H9 (cell line): ENCODE measurements around the gene AHSP. TPM values are rescaled to one million over a fixed set of nuclear protein-coding genes. Genes with fewer than 3 reads are reported as not detected.

Source experiments
- DNase-seq: peaks from one replicate; pipeline ENCODE4 v3.0.0-alpha.2; 2017
- H2AFZ ChIP-seq: one replicate; pipeline ENCODE4 v1.6.1; 2013; ENCODE audit warnings: mild to moderate bottlenecking, low read length, control low read depth, moderate library complexity
- H2AK5ac ChIP-seq: 2 replicates; pipeline ENCODE4 v1.6.1; 2013; ENCODE audit warnings: low read length, control low read depth, mixed read lengths; ENCODE audit not compliant: insufficient read length
- H2BK120ac ChIP-seq: one replicate; pipeline ENCODE4 v1.6.1; 2013; ENCODE audit warnings: low read depth, mild to moderate bottlenecking, low read length, control low read depth, inconsistent platforms; ENCODE audit not compliant: poor library complexity, severe bottlenecking
- H2BK12ac ChIP-seq: 2 replicates; pipeline ENCODE4 v1.6.1; 2013; ENCODE audit warnings: low read length, control low read depth, mixed read lengths, low read depth; ENCODE audit not compliant: insufficient read length
- H2BK15ac ChIP-seq: 2 replicates; pipeline ENCODE4 v1.6.1; 2013; ENCODE audit warnings: low read depth, low read length, control low read depth
- H2BK20ac ChIP-seq: one replicate; pipeline ENCODE4 v1.6.1; 2013; ENCODE audit warnings: low read depth, mild to moderate bottlenecking, low read length, control low read depth, inconsistent platforms; ENCODE audit not compliant: poor library complexity, severe bottlenecking
- H2BK5ac ChIP-seq: 2 replicates; pipeline ENCODE4 v1.6.1; 2013; ENCODE audit warnings: low read length, control low read depth, mixed read lengths; ENCODE audit not compliant: insufficient read length
- H3K14ac ChIP-seq: 2 replicates; pipeline ENCODE4 v1.6.1; 2013; ENCODE audit warnings: low read length, control low read depth; ENCODE audit not compliant: insufficient read depth
- H3K18ac ChIP-seq: 2 replicates; pipeline ENCODE4 v1.6.1; 2013; ENCODE audit warnings: low read depth, mild to moderate bottlenecking, mixed read lengths, low read length, control low read depth; ENCODE audit not compliant: insufficient read length
- H3K23ac ChIP-seq: 2 replicates; pipeline ENCODE4 v1.6.1; 2013; ENCODE audit warnings: low read length, control low read depth, mixed read lengths, low read depth; ENCODE audit not compliant: insufficient read length
- H3K23me2 ChIP-seq: 2 replicates; pipeline ENCODE4 v1.6.1; 2013; ENCODE audit warnings: low read depth, mild to moderate bottlenecking, mixed read lengths, low read length, control low read depth; ENCODE audit not compliant: insufficient read length, poor library complexity, severe bottlenecking
- H3K27ac ChIP-seq: 2 replicates; pipeline ENCODE4 v1.5.1; 2013; ENCODE audit warnings: low read length, control low read depth, mixed read lengths, low read depth; ENCODE audit not compliant: insufficient read length
- H3K27me3 ChIP-seq: 2 replicates; pipeline ENCODE4 v1.6.1; 2013; ENCODE audit warnings: low read length, control low read depth, inconsistent platforms; ENCODE audit not compliant: insufficient read depth
- H3K4ac ChIP-seq: 2 replicates; pipeline ENCODE4 v1.6.1; 2013; ENCODE audit warnings: low read depth, mild to moderate bottlenecking, control low read depth, inconsistent platforms, low read length, moderate library complexity
- H3K4me1 ChIP-seq: 2 replicates; pipeline ENCODE4 v1.6.1; 2013; ENCODE audit warnings: low read length, control low read depth, inconsistent platforms; ENCODE audit not compliant: insufficient read depth
- H3K4me2 ChIP-seq: 2 replicates; pipeline ENCODE4 v1.6.1; 2013; ENCODE audit warnings: low read length, control low read depth, mixed read lengths; ENCODE audit not compliant: insufficient read length, insufficient read depth
- H3K56ac ChIP-seq: 2 replicates; pipeline ENCODE4 v1.6.1; 2013; ENCODE audit warnings: low read depth, mild to moderate bottlenecking, mixed read lengths, low read length, control low read depth; ENCODE audit not compliant: insufficient read length
- H3K79me1 ChIP-seq: 2 replicates; pipeline ENCODE4 v1.6.1; 2013; ENCODE audit warnings: low read depth, mild to moderate bottlenecking, moderate library complexity, low read length, control low read depth, inconsistent platforms; ENCODE audit not compliant: insufficient read depth, poor library complexity, severe bottlenecking
- H3K79me2 ChIP-seq: 2 replicates; pipeline ENCODE4 v1.6.1; 2013; ENCODE audit warnings: low read length, control low read depth, inconsistent platforms; ENCODE audit not compliant: insufficient read depth
- H3K9ac ChIP-seq: 2 replicates; pipeline ENCODE4 v1.6.1; 2013; ENCODE audit warnings: low read length, control low read depth, mixed read lengths; ENCODE audit not compliant: insufficient read length; ENCODE audit errors: extremely low read depth
- H3K9me3 ChIP-seq: one replicate; pipeline ENCODE4 v1.6.1; 2013; ENCODE audit warnings: low read depth, low read length, inconsistent platforms; ENCODE audit not compliant: control insufficient read depth
- H3T11ph ChIP-seq: one replicate; pipeline ENCODE4 v1.6.1; 2013; ENCODE audit warnings: mild to moderate bottlenecking, low read length, control low read depth, inconsistent platforms
- H4K20me1 ChIP-seq: one replicate; pipeline ENCODE4 v1.6.1; 2013; ENCODE audit not compliant: control insufficient read depth, insufficient read length, insufficient read depth
- H4K5ac ChIP-seq: 2 replicates; pipeline ENCODE4 v1.6.1; 2013; ENCODE audit warnings: low read depth, mild to moderate bottlenecking, mixed read lengths, low read length, control low read depth; ENCODE audit not compliant: insufficient read length
- H4K8ac ChIP-seq: replicated peaks from 2 replicates; pipeline ENCODE4 v1.6.1; 2013; ENCODE audit warnings: low read length, control low read depth, mixed read lengths, low read depth; ENCODE audit not compliant: insufficient read length
- H4K91ac ChIP-seq: 2 replicates; pipeline ENCODE4 v1.6.1; 2013; ENCODE audit warnings: low read depth, mild to moderate bottlenecking, moderate library complexity, mixed read lengths, low read length, control low read depth; ENCODE audit not compliant: insufficient read length
- H3K27ac Mint-ChIP-seq, 3 experiments: 2 replicates in 2 of 3; 3 replicates in 1 of 3; pipeline ENCODE4 v1.8.0; 2020 to 2021; ENCODE audit warnings: mixed read lengths in 3 of 3, mild to moderate bottlenecking in 1 of 3, moderate library complexity in 1 of 3
- H3K27me3 Mint-ChIP-seq: 2 replicates; pipeline ENCODE4 v1.8.0; 2021; ENCODE audit warnings: low read depth, mild to moderate bottlenecking, moderate library complexity, mixed read lengths
- H3K36me3 Mint-ChIP-seq, 3 experiments: 2 replicates in 2 of 3; 3 replicates in 1 of 3; pipeline ENCODE4 v1.8.0; 2020 to 2021; ENCODE audit warnings: low read depth in 3 of 3, mixed read lengths in 3 of 3; ENCODE audit not compliant: insufficient read depth in 1 of 3
- H3K4me1 Mint-ChIP-seq, 2 experiments: 2 replicates each; pipeline ENCODE4 v1.8.0; 2020; ENCODE audit warnings: mixed read lengths in 2 of 2
- H3K4me3 Mint-ChIP-seq, 2 experiments: 2 replicates in 1 of 2; 3 replicates in 1 of 2; pipeline ENCODE4 v1.8.0; 2020 to 2021; ENCODE audit warnings: mild to moderate bottlenecking in 2 of 2, mixed read lengths in 2 of 2, moderate library complexity in 1 of 2
- H3K9me3 Mint-ChIP-seq, 2 experiments: 2 replicates in 1 of 2; 3 replicates in 1 of 2; pipeline ENCODE4 v1.8.0; 2020; ENCODE audit warnings: mild to moderate bottlenecking in 2 of 2, mixed read lengths in 2 of 2, moderate library complexity in 1 of 2
- CTCF ChIP-seq: fragments of 200-600 bp; sonication (generic); conservative IDR thresholded peaks from 3 replicates; pipeline ENCODE4 v1.8.0; 2021; ENCODE audit warnings: antibody characterized with exemption, mild to moderate bottlenecking
- WGBS: extraction: QIAGEN DNeasy Blood & Tissue Kit; methylation state at CpG from one replicate; pipeline ENCODE4 v1.1.7; 2013; ENCODE audit warnings: missing lambda C conversion rate, low lambda C conversion rate, mixed read lengths; ENCODE audit not compliant: insufficient read length; ENCODE audit errors: extremely low coverage; 5-methylcytosine and 5-hydroxymethylcytosine counted together
- total RNA-seq: library from RNA; stranded (reverse); gene quantifications from 2 replicates; pipeline ENCODE4 v1.2.1, GENCODE V29; 2021

AHSP gene
- total RNA-seq, 1 experiment from 2014 or later, result not detected

GRCh38 chr16:31487071-31487719 lies 40.5 kb upstream of the AHSP start:
- TF ChIP-seq CTCF, result no peak
- no peak overlapping the region for H3K27ac Mint-ChIP-seq
- H3K27me3 Mint-ChIP-seq, result peaks cover 66% of the 10 kb centered on the region

More at GRCh38 chr16:31487071-31487719, 40.5 kb upstream of the AHSP start:
- H3K23ac ChIP-seq, result no peak overlapping the region
- H3K27ac ChIP-seq, result no peak overlapping the region
- H3K27me3 ChIP-seq, result peaks cover 13% of the 10 kb centered on the region; the same call in 1 of the 2 replicates
- Mint-ChIP-seq H3K4me3 (peak overlapping the region; percentile 67 to 84), H3K9me3 (peaks cover 0 to 2% of the 10 kb centered on the region in 2 experiments; a peak in 1 of 5 replicates), H3K36me3 (peaks cover 9 to 19% (median 11%) of the 10 kb centered on the region in 3 experiments), H3K4me1 (peaks cover 8 to 13% of the 10 kb centered on the region in 2 experiments)
- no peak overlapping the region for H2BK120ac ChIP-seq
- DNase-seq, result no peak
- H2BK15ac ChIP-seq, result no peak overlapping the region
- no peak overlapping the region for H3K56ac ChIP-seq
- no peaks in the 10 kb centered on the region for H3K4me1 ChIP-seq
- peaks cover 11% of the 10 kb centered on the region for H3K23me2 ChIP-seq
- no peak overlapping the region for H3T11ph ChIP-seq
- no peak overlapping the region for H2AK5ac ChIP-seq
- H3K9me3 ChIP-seq, result no peaks in the 10 kb centered on the region
- WGBS, result no CpG with 5 or more reads among the region's 48 CpGs
- no peaks in the 10 kb centered on the region for H3K79me2 ChIP-seq
- H2BK12ac ChIP-seq, result no peak overlapping the region
- H4K91ac ChIP-seq, result no peak overlapping the region
- no peak overlapping the region for H3K9ac ChIP-seq
- no peaks in the 10 kb centered on the region for H3K79me1 ChIP-seq
- H3K14ac ChIP-seq, result no peak overlapping the region
- H2BK5ac ChIP-seq, result no peak overlapping the region
- no peak overlapping the region for H3K18ac ChIP-seq
- no peak overlapping the region for H4K8ac ChIP-seq
- H3K4ac ChIP-seq, result no peak overlapping the region
- H2BK20ac ChIP-seq, result no peak overlapping the region
- no peak overlapping the region for H4K5ac ChIP-seq
- peak overlapping the region; percentile 62 for H3K4me2 ChIP-seq
- H4K20me1 ChIP-seq, result no peaks in the 10 kb centered on the region
- H2AFZ ChIP-seq, result no peak overlapping the region
